BJ (cell line): ENCODE data around the gene DZANK1. TPM values are rescaled to one million over a fixed set of nuclear protein-coding genes. Genes with fewer than 3 reads are reported as not detected.

Source experiments
- CTCF ChIA-PET: fragments of 350-600 bp; formaldehyde crosslinking; extraction: SDS; loops from one replicate; lab custom pipeline; 2021; ENCODE audit warnings: antibody characterized with exemption, inconsistent platforms; lab: Yijun Ruan, JAX
- POLR2A ChIA-PET: fragments of 300-600 bp; sonication (Branson Sonifier 250); formaldehyde crosslinking; extraction: SDS; loops from one replicate; lab custom pipeline; 2021; ENCODE audit warnings: antibody characterized with exemption; lab: Charles Lee
- DNase-seq: peaks from one replicate; pipeline ENCODE4 v3.0.0-alpha.2; 2011; ENCODE audit warnings: low read depth
- H3K27me3 ChIP-seq: 2 replicates; pipeline ENCODE4 v1.6.0; 2011; ENCODE audit warnings: low read length; ENCODE audit not compliant: control insufficient read depth, insufficient read depth
- H3K36me3 ChIP-seq: 2 replicates; pipeline ENCODE4 v1.5.1; 2011; ENCODE audit warnings: low read length; ENCODE audit not compliant: control insufficient read depth, insufficient read depth
- H3K4me3 ChIP-seq: 2 replicates; pipeline ENCODE4 v1.5.1; 2011; ENCODE audit warnings: low read depth, mild to moderate bottlenecking, control low read depth, low read length
- CTCF ChIP-seq: IDR thresholded peaks from 2 replicates; pipeline ENCODE4 v1.5.1; 2011; ENCODE audit warnings: low read depth, mild to moderate bottlenecking, control low read depth, inconsistent platforms, low read length, moderate library complexity; ENCODE audit not compliant: insufficient read depth
- polyA minus RNA-seq: library from RNA; depleted of rRNA, polyadenylated mRNA; stranded (reverse); fragments of >200 nt; gene quantifications from 2 replicates; pipeline ENCODE4 v1.2.3, GENCODE V29; 2011; rRNA and poly(A)+ RNA removed
- polyA plus RNA-seq: library from polyadenylated mRNA; depleted of rRNA; stranded (reverse); fragments of >200 nt; gene quantifications from 2 replicates; pipeline ENCODE4 v1.2.3, GENCODE V29; 2011; rRNA removed

Gene DZANK1
- 2.0 TPM in 2 replicates for polyA plus RNA-seq
- polyA minus RNA-seq = 1.3 and 1.4 TPM in 2 replicates

DNA sequence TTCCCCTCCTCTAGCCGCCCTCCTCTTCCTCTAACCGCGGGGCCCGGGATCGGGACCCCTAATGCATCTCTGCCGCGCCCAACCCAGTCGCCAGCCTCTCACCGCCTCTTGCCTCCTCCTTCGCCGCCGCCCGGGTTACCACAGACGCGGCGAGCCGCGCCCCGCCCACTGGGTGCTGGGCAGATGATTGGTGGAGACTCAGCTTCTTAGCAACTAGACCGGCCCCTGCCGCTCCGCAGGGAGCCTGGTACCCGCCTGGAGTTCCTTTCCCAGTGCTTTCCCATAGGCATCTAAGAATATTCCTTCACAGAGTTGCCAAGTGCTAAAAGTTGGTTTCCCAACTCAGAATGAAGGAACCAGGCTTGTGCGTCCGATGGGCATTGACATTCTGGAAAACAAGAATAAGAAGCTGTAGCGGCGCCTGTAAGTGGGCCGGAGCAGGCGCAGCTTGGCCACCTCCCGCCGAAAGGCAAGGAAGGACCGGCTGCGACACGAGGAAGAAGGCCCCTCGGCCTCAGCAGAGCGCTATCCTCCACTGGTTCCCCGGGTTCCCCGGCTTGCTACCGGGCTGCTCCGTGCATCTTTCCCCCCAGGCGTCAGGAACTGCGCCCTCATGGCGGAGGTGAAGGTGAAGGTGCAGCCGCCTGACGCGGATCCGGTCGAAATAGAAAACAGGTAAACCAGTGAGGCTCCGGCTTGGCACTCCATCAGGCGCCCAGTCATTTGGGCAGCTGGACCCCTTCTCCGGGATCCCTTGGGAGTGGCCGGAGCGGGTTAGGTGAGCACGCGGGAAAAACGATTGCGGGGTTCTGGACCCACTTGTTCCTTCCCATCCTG lies at the start of gene DZANK1, which contains the start of gene POLR3F:
TSS of gene DZANK1 (minus strand) at position 137 of the 837 bp plus-strand sequence. CDS start 1,672 bp downstream, outside the sequence.
TSS of gene POLR3F (plus strand) at position 497 of the 837 bp plus-strand sequence. CDS start at position 614, 117 bp downstream.
- CTCF ChIA-PET = interaction anchor here (0.7 to 1.2 kb wide), 3 partner anchors 12 to 53 kb away, joined by 3 to 4 read pairs (median 3); no protein-coding TSS in a partner anchor
- Histone ChIP-seq H3K27me3 (no peaks in the 10 kb centered on the region), H3K4me3 (peak within 1 kb of the TSS; percentile 82), H3K36me3 (no peaks in the 10 kb centered on the region; the same call in 1 of the 2 replicates)
- TF ChIP-seq CTCF = no peak
- DNase-seq = peak; percentile 68
- POLR2A ChIA-PET = no interaction called here

GRCh38 chr20:18515973-18516372 lies 49.1 kb upstream of the DZANK1 start:
- no peak for DNase-seq
- no peaks in the 10 kb centered on the region for H3K27me3 ChIP-seq
- CTCF ChIA-PET = no interaction called here
- H3K36me3 ChIP-seq = peaks cover 3% of the 10 kb centered on the region; the same call in 1 of the 2 replicates
- no peak overlapping the region for H3K4me3 ChIP-seq
- TF ChIP-seq CTCF = no peak
- POLR2A ChIA-PET = interaction anchor here (0.6 to 0.7 kb wide), 2 partner anchors 8 to 10 kb away, joined by 4 to 10 read pairs; partner anchors contain the start of gene SEC23B

DNA sequence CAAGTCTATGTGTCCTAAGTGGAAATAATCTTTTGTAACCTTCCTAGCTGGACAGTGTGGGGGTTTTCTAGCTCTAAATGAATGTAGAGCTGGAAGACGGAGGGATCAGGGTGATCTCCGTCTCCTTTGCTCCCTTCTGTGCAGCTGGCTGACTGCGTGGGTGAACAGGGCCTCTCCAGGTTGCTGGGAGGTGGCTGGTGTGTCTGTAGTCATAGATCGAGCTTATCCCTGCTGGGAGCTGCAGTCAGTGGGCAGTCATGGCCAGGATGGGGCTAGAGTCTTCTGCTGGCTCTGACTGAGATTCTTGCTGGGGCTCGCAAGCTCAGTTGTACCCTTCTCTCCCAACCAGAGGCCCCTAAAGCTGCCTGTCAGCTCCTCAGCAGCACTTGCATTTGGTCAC lies 47.3 kb upstream of the DZANK1 start:
- POLR2A ChIA-PET = no interaction called here
- no peak for TF ChIP-seq CTCF
- H3K27me3 ChIP-seq = no peaks in the 10 kb centered on the region
- CTCF ChIA-PET = interaction anchor here (0.6 kb wide), 1 partner anchor 46 kb away, joined by 3 read pairs; no protein-coding TSS in a partner anchor
- no peak for DNase-seq
- peaks cover 3% of the 10 kb centered on the region; the same call in 1 of the 2 replicates for H3K36me3 ChIP-seq
- H3K4me3 ChIP-seq = no peak overlapping the region

GRCh38 chr20:18513208-18513607 lies 46.4 kb upstream of the DZANK1 start:
- Histone ChIP-seq H3K36me3 (peaks cover 3% of the 10 kb centered on the region; the same call in 1 of the 2 replicates), H3K4me3 (no peak overlapping the region), H3K27me3 (no peaks in the 10 kb centered on the region)
- no peak for TF ChIP-seq CTCF
- ChIA-PET POLR2A (no interaction called here), CTCF (no interaction called here)
- DNase-seq = no peak

- CTCF ChIA-PET = no interaction called here
- H3K36me3 ChIP-seq = peaks cover 3% of the 10 kb centered on the region; the same call in 1 of the 2 replicates
- H3K27me3 ChIP-seq = no peaks in the 10 kb centered on the region
- TF ChIP-seq CTCF = no peak
- no peak for DNase-seq
- POLR2A ChIA-PET = no interaction called here
- no peak overlapping the region for H3K4me3 ChIP-seq
These were observed 44.7 kb upstream of the DZANK1 start for GRCh38 chr20:18511571-18511970.
